ENCODE results near the gene SEC22C. TPM values are rescaled to one million over a fixed set of nuclear protein-coding genes. Genes with fewer than 3 reads are reported as not detected.

SEC22C gene
- polyA plus RNA-seq, 1 of the 3 experiments (the other 2 are of a cell fraction) = 28.5 TPM

DNA sequence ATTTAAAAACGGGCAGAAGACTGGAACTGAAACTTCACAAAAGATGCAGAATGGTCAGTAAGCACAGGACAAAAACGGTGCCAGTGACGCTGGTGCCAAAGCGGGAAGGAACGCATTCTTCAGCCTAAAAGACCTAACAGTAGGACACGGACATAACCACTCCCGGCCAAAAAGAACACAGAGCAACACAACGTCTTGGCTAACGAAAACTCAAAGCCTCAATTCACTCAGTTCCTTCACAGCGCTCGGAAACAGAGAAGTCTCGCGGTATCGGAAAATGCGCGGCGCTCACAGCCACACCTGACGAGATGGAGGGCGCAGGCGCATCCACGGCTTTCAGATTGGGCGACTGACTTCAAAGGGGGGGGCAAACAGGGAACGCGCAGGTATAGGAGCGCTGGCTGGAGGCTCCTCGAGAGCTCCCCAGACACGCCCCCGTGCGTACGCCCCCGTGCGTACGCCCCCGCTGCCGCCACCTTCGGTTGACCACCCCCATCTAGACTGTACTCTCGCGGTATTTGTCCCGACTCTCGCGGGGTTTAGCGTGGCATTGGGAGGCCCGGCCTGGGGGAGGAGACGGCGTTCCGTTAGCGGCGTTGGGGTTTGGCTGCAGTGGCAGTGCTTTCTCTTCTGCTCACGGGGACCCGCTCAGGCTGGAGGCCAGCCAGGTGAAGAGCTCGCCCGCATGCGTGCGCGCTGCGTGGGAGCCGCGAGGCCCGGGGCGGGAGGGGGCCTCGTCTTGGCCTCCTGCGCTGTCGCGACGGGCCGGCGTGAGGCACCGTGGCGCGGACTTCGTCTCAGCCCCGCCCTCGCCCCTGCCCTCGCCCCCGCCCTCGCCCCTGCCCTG, 18.6 kb upstream of the SEC22C start, which contains the start of gene NKTR:
NKTR (plus strand) TSS at position 576 of the 847 bp plus-strand sequence. CDS start 321 bp downstream, outside the sequence.
- POLR2A ChIA-PET = interaction anchor here (1.0 to 1.5 kb wide), 5 partner anchors 9 to 306 kb away, joined by 3 to 16 read pairs (median 4); partner anchors contain the start of genes SEC22C, SS18L2, ZBTB47 and ZNF662
- Histone ChIP-seq H3K27me3 (ENCODE audit: insufficient read depth) (no peaks in the 10 kb centered on the region), H3K79me2 (ENCODE audit: insufficient read depth) (peaks cover 69% of the 10 kb centered on the region), H3K9me2 (no peaks in the 10 kb centered on the region), H2AFZ (ENCODE audit: low read depth) (peak within 1 kb of the TSS; percentile 99), H3K4me1 (ENCODE audit: control insufficient read depth in 1 of 2, insufficient read depth in 2 of 2, low read depth in 1 of 2, low read length in 1 of 2) (peaks cover 0 to 4% of the 10 kb centered on the region in 2 experiments; a peak in 2 of 4 replicates), H3K9ac (peak within 1 kb of the TSS; percentile 96), H3F3A (replicated peaks; ENCODE audit: insufficient read depth) (peaks cover 21% of the 10 kb centered on the region), H3K27ac (ENCODE audit: low read depth in 2 of 2, low read length in 1 of 2) (peak within 1 kb of the TSS; percentile 89 to 96), H3K9me3 (0 out of 2 replicates have a peak, but pooled peaks cover 5% of the 10 kb centered on the region), H4K20me1 (ENCODE audit: insufficient read depth) (peaks cover 28% of the 10 kb centered on the region), H3K36me3 (replicated peaks in 1 of 2; ENCODE audit: control insufficient read depth in 1 of 2, insufficient read depth in 2 of 2, low read length in 1 of 2) (peaks cover 12 to 33% of the 10 kb centered on the region in 2 experiments), H3K4me2 (peak within 1 kb of the TSS; percentile 81), H3K4me3 (ENCODE audit: low read depth in 2 of 2, low read length in 1 of 2) (peak within 1 kb of the TSS; percentile 80 to 84)
- WGBS (ENCODE audit: low lambda C conversion rate) = under 1% methylated on average over 31 of the region's 76 CpGs
- CTCF ChIA-PET = interaction anchor here (0.7 to 3.2 kb wide), 5 partner anchors 11 to 146 kb away, joined by 3 to 25 read pairs (median 3); no protein-coding TSS in a partner anchor
- no peak for TF ChIP-seq YY1 (IDR thresholded peaks at IDR 0.05; ENCODE audit: low read depth)
- TF ChIP-seq, protein P1, sequence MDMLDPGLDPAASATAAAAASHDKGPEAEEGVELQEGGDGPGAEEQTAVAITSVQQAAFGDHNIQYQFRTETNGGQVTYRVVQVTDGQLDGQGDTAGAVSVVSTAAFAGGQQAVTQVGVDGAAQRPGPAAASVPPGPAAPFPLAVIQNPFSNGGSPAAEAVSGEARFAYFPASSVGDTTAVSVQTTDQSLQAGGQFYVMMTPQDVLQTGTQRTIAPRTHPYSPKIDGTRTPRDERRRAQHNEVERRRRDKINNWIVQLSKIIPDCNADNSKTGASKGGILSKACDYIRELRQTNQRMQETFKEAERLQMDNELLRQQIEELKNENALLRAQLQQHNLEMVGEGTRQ (IDR thresholded peaks at IDR 0.05; ENCODE audit: borderline replicate concordance, low read depth, low read length) = no peak
- TF ChIP-seq SIN3A (IDR thresholded peaks at IDR 0.05; ENCODE audit: borderline replicate concordance, low read depth, low read length) = peak; percentile 93
- TF ChIP-seq RCOR1 (IDR thresholded peaks at IDR 0.05; ENCODE audit: low read length) = peak; percentile 61
- TF ChIP-seq, protein P2, sequence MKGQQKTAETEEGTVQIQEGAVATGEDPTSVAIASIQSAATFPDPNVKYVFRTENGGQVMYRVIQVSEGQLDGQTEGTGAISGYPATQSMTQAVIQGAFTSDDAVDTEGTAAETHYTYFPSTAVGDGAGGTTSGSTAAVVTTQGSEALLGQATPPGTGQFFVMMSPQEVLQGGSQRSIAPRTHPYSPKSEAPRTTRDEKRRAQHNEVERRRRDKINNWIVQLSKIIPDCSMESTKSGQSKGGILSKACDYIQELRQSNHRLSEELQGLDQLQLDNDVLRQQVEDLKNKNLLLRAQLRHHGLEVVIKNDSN (IDR thresholded peaks at IDR 0.05; ENCODE audit: borderline replicate concordance, low read depth) = no peak
- TF ChIP-seq, protein P3, sequence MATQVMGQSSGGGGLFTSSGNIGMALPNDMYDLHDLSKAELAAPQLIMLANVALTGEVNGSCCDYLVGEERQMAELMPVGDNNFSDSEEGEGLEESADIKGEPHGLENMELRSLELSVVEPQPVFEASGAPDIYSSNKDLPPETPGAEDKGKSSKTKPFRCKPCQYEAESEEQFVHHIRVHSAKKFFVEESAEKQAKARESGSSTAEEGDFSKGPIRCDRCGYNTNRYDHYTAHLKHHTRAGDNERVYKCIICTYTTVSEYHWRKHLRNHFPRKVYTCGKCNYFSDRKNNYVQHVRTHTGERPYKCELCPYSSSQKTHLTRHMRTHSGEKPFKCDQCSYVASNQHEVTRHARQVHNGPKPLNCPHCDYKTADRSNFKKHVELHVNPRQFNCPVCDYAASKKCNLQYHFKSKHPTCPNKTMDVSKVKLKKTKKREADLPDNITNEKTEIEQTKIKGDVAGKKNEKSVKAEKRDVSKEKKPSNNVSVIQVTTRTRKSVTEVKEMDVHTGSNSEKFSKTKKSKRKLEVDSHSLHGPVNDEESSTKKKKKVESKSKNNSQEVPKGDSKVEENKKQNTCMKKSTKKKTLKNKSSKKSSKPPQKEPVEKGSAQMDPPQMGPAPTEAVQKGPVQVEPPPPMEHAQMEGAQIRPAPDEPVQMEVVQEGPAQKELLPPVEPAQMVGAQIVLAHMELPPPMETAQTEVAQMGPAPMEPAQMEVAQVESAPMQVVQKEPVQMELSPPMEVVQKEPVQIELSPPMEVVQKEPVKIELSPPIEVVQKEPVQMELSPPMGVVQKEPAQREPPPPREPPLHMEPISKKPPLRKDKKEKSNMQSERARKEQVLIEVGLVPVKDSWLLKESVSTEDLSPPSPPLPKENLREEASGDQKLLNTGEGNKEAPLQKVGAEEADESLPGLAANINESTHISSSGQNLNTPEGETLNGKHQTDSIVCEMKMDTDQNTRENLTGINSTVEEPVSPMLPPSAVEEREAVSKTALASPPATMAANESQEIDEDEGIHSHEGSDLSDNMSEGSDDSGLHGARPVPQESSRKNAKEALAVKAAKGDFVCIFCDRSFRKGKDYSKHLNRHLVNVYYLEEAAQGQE (IDR thresholded peaks at IDR 0.05; ENCODE audit: low read depth, low read length) = peak; percentile 52
- TF ChIP-seq, protein P4, sequence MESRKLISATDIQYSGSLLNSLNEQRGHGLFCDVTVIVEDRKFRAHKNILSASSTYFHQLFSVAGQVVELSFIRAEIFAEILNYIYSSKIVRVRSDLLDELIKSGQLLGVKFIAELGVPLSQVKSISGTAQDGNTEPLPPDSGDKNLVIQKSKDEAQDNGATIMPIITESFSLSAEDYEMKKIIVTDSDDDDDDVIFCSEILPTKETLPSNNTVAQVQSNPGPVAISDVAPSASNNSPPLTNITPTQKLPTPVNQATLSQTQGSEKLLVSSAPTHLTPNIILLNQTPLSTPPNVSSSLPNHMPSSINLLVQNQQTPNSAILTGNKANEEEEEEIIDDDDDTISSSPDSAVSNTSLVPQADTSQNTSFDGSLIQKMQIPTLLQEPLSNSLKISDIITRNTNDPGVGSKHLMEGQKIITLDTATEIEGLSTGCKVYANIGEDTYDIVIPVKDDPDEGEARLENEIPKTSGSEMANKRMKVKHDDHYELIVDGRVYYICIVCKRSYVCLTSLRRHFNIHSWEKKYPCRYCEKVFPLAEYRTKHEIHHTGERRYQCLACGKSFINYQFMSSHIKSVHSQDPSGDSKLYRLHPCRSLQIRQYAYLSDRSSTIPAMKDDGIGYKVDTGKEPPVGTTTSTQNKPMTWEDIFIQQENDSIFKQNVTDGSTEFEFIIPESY (IDR thresholded peaks at IDR 0.05; ENCODE audit: borderline replicate concordance, low read depth) = peak; percentile 98
- no peak; the same call in 1 of the 2 replicates for TF ChIP-seq NFIC (IDR thresholded peaks at IDR 0.05; ENCODE audit: borderline replicate concordance)
- TF ChIP-seq TAF1 (IDR thresholded peaks at IDR 0.05; ENCODE audit: borderline replicate concordance, low read depth, low read length) = peak; percentile 66
- TF ChIP-seq MXI1 (IDR thresholded peaks at IDR 0.05; ENCODE audit: low read depth, low read length) = peak; percentile 51; the same call in 1 of the 2 replicates
- TF ChIP-seq, protein P5, sequence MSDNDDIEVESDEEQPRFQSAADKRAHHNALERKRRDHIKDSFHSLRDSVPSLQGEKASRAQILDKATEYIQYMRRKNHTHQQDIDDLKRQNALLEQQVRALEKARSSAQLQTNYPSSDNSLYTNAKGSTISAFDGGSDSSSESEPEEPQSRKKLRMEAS (IDR thresholded peaks at IDR 0.05; ENCODE audit: low read depth) = peak; percentile 41; the same call in 1 of the 2 replicates
- TF ChIP-seq EP300 (IDR thresholded peaks at IDR 0.05; ENCODE audit: borderline replicate concordance in 1 of 2, low read depth in 1 of 2, low read length in 1 of 2) = peak in 1 of 2 experiments; percentile 20; a peak in 1 of 4 replicates
- peak; percentile 99 for TF ChIP-seq CHD2 (IDR thresholded peaks at IDR 0.05; ENCODE audit: low read length, partially characterized antibody)
- TF ChIP-seq POLR2AphosphoS5 (IDR thresholded peaks at IDR 0.05; ENCODE audit: low read depth, low read length) = peak; percentile 91
- peak; percentile 84 for TF ChIP-seq NRF1 (IDR thresholded peaks at IDR 0.05; ENCODE audit: low read depth, low read length)
- TF ChIP-seq MEF2A (IDR thresholded peaks at IDR 0.05; ENCODE audit: borderline replicate concordance, low read depth) = no peak
- no peak for TF ChIP-seq FOXJ3 (CRISPR knock-in tag; IDR thresholded peaks at IDR 0.05)
- no peak for TF ChIP-seq RXRA (IDR thresholded peaks at IDR 0.05; ENCODE audit: borderline replicate concordance, low read depth)
- peak; percentile 95 for DNase-seq

Measured in SK-N-SH (cell line).